Upper lobe of left lung (tissue), 6 donors: ENCODE measurements around the gene DDI2. TPM values are rescaled to one million over a fixed set of nuclear protein-coding genes. Genes with fewer than 3 reads are reported as not detected.

Experiments used
- ATAC-seq, 2 donors: fragments of 200-7000 bp; cut with Tn5 transposase; one replicate each; pipeline ENCODE4 v1.9.1; 2022; ENCODE audit warnings: mild to moderate bottlenecking in 2 of 2, moderate library complexity in 2 of 2; ENCODE audit not compliant: low FRiP score in 2 of 2
- DNase-seq, 2 donors: peaks; one replicate each; pipeline ENCODE4 v3.0.0-alpha.2; 2019 to 2020
- H3K27ac ChIP-seq, 4 donors: fragments of 200-600 bp; sonication (generic); one replicate each; pipeline ENCODE4 v1.5.1; 2016 to 2019
- H3K27me3 ChIP-seq, 4 donors: fragments of 200-600 bp; sonication (generic); one replicate each; pipeline ENCODE4 v1.5.1; 2017 to 2019
- H3K36me3 ChIP-seq, 4 donors: fragments of 200-600 bp; sonication (generic); one replicate each; pipeline ENCODE4 v1.5.1; 2016 to 2019
- H3K4me1 ChIP-seq, 4 donors: fragments of 200-600 bp; sonication (generic); one replicate each; pipeline ENCODE4 v1.5.1; 2018 to 2019
- H3K4me3 ChIP-seq, 4 donors: fragments of 200-600 bp; sonication (generic); one replicate each; pipeline ENCODE4 v1.5.1; 2017 to 2019; ENCODE audit warnings: mild to moderate bottlenecking in 2 of 4, moderate library complexity in 1 of 4
- H3K9me3 ChIP-seq, 4 donors: fragments of 200-600 bp; sonication (generic); one replicate each; pipeline ENCODE4 v1.5.1; 2018 to 2019
- EP300 ChIP-seq, 4 donors: sonication (generic); formaldehyde crosslinking; IDR thresholded peaks; one replicate each; pipeline ENCODE4 v1.5.1; 2017; ENCODE audit warnings: antibody characterized with exemption in 4 of 4, control low read depth in 2 of 4
- POLR2A ChIP-seq, 4 donors: fragments of 450-650 bp; IDR thresholded peaks; one replicate each; pipeline ENCODE4 v1.5.1; 2016 to 2017; ENCODE audit warnings: antibody characterized with exemption in 4 of 4, mild to moderate bottlenecking in 2 of 4
- POLR2AphosphoS5 ChIP-seq, 2 donors: sonication (generic); formaldehyde crosslinking; IDR thresholded peaks; one replicate each; pipeline ENCODE4 v1.5.1; 2017; ENCODE audit warnings: antibody characterized with exemption in 2 of 2
- WGBS, 2 donors: methylation state at CpG; one replicate each; pipeline ENCODE4 v1.1.5; 2017 to 2018; 5-methylcytosine and 5-hydroxymethylcytosine counted together
- total RNA-seq, 6 donors: library from RNA; depleted of rRNA in 4 of 6; stranded (reverse); fragments of >200 nt in 4 of 6; gene quantifications; one replicate each; pipeline versions ENCODE4 v1.1.0 to v1.2.1, GENCODE V29; 2016 to 2021
- TF ChIP-seq, protein P1 (sequence below), 6 experiments: fragments of 450-650 bp in 4 of 6; fragments of 200-600 bp in 2 of 6; sonication (generic) in 2 of 6; IDR thresholded peaks; one replicate each; pipeline ENCODE4 v1.5.1; 2016 to 2019; ENCODE audit warnings: antibody characterized with exemption in 6 of 6
- donor health status: DM: no; HTN: no; CAD: no; lungs with moderate emphysema.
- donor health status: DM: no; HTN: yes; CAD: no; lungs with severe emphysema.

Gene DDI2
- total RNA-seq, 6 donors from 2014 or later = 31.4 to 161 (median 46.1) TPM

DNA sequence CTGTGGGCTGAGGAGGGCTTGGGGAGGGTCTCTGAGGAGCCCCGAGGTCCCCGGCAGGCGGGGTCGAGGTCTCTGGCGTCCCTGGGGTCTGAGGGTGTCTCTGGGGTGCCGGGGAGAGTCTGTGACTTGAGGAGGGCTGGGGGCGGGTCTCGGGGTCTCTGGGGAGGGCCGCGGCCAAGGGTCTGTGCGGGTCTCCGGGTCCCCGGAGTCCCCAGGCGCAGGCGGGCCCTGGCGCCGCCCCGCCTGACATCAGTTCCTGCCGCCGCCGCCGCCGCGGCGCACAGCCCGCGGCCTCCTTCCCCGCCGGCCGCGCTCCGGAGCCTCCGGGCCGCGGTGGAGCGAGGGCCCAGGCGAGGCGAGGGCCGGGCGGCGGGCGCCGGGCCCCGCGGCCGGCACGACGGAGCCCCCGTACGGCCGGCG, 66.8 kb downstream of the DDI2 start, which contains the start of gene PLEKHM2:
PLEKHM2 (plus strand) TSS at position 279 of the 420 bp plus-strand sequence. CDS start 239 bp downstream, outside the sequence.
- ATAC-seq = peak; percentile 39 to 67
- 1 to 3% methylated on average over 19 to 26 of the region's 52 CpGs for WGBS, 2 donors
- H3K9me3 ChIP-seq = no peaks in the 10 kb centered on the region
- H3K27me3 ChIP-seq = no peaks in the 10 kb centered on the region
- no peaks in the 10 kb centered on the region for H3K36me3 ChIP-seq
- TF ChIP-seq EP300 (IDR thresholded peaks at IDR 0.05) = no peak
- peak in 1 of 2 donors; percentile 49 for TF ChIP-seq POLR2AphosphoS5 (IDR thresholded peaks at IDR 0.05)
- TF ChIP-seq POLR2A (IDR thresholded peaks at IDR 0.05) = peak in 1 of 4 donors; percentile 69
- TF ChIP-seq, protein P1, sequence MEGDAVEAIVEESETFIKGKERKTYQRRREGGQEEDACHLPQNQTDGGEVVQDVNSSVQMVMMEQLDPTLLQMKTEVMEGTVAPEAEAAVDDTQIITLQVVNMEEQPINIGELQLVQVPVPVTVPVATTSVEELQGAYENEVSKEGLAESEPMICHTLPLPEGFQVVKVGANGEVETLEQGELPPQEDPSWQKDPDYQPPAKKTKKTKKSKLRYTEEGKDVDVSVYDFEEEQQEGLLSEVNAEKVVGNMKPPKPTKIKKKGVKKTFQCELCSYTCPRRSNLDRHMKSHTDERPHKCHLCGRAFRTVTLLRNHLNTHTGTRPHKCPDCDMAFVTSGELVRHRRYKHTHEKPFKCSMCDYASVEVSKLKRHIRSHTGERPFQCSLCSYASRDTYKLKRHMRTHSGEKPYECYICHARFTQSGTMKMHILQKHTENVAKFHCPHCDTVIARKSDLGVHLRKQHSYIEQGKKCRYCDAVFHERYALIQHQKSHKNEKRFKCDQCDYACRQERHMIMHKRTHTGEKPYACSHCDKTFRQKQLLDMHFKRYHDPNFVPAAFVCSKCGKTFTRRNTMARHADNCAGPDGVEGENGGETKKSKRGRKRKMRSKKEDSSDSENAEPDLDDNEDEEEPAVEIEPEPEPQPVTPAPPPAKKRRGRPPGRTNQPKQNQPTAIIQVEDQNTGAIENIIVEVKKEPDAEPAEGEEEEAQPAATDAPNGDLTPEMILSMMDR (IDR thresholded peaks at IDR 0.05) = no peak
- H3K4me3 ChIP-seq = peak within 1 kb of the TSS; percentile 85 to 95 (median 88)
- H3K4me1 ChIP-seq = peaks cover 22 to 36% (median 27%) of the 10 kb centered on the region in 4 donors
- DNase-seq = peak; percentile 40 to 93
- H3K27ac ChIP-seq = peak within 1 kb of the TSS; percentile 97 to 99 (median 98)

DNA sequence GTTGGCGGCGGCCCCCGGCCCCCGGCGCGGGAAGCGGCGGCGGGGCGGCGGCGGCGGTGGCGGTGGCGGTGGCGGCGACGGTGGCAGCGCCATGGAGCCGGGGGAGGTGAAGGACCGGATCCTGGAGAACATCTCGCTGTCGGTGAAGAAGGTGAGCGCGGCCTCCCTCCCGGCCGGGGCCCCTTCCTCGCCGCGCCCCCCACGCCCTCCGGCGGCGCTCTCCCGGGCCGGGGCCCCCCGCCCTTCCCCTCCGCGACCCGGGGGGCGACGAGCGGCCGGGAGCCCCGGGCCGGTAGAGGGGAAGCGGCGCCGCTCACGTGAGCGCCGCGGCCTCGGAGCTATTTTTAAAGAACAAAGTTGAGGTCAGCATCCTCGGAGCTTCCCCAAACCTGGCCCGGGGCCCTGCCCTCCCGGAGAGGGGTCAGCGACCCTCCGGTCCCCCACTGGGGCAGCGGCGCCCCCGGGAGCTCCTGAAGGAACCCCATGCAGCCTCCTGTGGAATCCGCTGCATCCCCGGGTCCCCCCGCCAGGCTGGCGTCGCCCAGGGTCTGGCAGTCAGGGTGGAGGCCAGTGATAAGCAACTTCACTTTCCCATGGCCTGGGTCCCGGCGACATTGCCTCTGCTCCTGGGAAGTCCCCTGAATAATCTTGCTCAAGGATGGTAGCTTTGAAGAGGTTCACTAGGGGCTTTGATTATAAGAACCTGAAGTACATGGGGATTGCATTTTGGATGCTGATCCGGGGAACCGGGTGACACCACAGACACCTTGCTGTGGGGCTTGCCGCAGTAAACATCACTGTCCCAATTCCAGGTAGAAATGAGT, 67.4 kb downstream of the DDI2 start:
- Histone ChIP-seq H3K4me3 (peak overlapping the region; percentile 85 to 95 (median 88)), H3K4me1 (peaks cover 22 to 36% (median 27%) of the 10 kb centered on the region in 4 donors), H3K27me3 (no peaks in the 10 kb centered on the region), H3K9me3 (no peaks in the 10 kb centered on the region), H3K27ac (peak overlapping the region; percentile 97 to 99 (median 98)), H3K36me3 (no peaks in the 10 kb centered on the region)
- WGBS, 2 donors = 1 to 3% methylated on average over 3 to 16 of the region's 72 CpGs
- DNase-seq = peak; percentile 54 to 90
- peak; percentile 7 to 45 for ATAC-seq
- TF ChIP-seq, protein P1 (IDR thresholded peaks at IDR 0.05) = peak in 2 of 6 experiments; percentile 10 to 55
- TF ChIP-seq POLR2AphosphoS5 (IDR thresholded peaks at IDR 0.05) (peak in 1 of 2 donors; percentile 23), POLR2A (IDR thresholded peaks at IDR 0.05) (peak in 2 of 4 donors; percentile 22 to 53), EP300 (IDR thresholded peaks at IDR 0.05) (no peak)

DNA sequence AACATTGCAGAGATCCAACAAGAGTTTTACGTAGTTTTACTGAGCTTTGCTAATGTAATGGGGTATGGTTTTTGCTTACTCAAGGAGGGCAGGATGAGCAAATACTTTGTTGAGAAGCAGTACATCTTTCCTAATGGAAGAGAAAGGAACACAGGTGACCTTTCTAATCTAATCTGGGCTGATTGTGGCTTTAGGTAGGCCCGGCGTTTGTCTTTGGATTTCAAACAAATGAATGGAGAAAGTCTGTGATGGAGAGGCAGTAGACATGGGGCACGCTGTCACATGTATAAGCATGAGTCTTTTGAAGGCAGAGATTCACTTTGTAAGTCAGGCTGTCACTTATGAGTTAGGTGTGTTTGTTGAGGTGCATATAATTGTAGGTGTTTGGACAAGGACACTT, 68.6 kb downstream of the DDI2 start:
- Histone ChIP-seq H3K36me3 (no peaks in the 10 kb centered on the region), H3K4me3 (peak overlapping the region in 1 of 4 donors; percentile 87), H3K4me1 (peaks cover 22 to 41% (median 27%) of the 10 kb centered on the region in 4 donors), H3K27me3 (no peaks in the 10 kb centered on the region), H3K9me3 (no peaks in the 10 kb centered on the region), H3K27ac (peak overlapping the region in 3 of 4 donors; percentile 7 to 98 (median 97))
- DNase-seq = no peak
- WGBS, 2 donors = 65 to 68% methylated on average over 4 of the region's 4 CpGs
- TF ChIP-seq POLR2A (IDR thresholded peaks at IDR 0.05) (no peak), POLR2AphosphoS5 (IDR thresholded peaks at IDR 0.05) (no peak), EP300 (IDR thresholded peaks at IDR 0.05) (no peak)
- TF ChIP-seq, protein P1 (IDR thresholded peaks at IDR 0.05) = no peak
- ATAC-seq = no peak

DNA sequence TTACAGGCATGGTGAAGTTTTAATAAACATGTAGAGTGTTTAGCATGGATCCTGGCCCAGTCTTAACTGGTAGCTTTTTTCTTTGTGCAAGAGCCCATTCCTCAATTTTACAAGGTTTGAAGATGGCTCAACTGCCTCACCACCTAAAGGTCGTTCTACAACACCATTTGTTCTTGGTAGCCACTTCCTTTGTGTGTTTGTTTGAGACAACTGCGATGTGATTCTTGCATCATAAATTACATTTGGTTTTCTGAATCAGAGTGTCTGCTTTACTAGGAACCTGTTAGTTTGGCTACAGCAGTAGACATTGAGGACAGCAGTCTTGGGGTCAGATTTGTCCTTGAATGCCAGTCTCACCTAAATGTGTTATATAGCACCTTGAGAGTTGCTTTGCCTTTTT, 70.2 kb downstream of the DDI2 start:
- ATAC-seq = no peak
- peaks cover 29 to 55% (median 35%) of the 10 kb centered on the region in 4 donors for H3K4me1 ChIP-seq
- no peaks in the 10 kb centered on the region for H3K36me3 ChIP-seq
- peak overlapping the region in 1 of 4 donors; percentile 11 for H3K27ac ChIP-seq
- WGBS, 2 donors = 27 to 38% methylated on average over 2 of the region's 2 CpGs
- no peak overlapping the region for H3K4me3 ChIP-seq
- DNase-seq = no peak
- H3K27me3 ChIP-seq = no peaks in the 10 kb centered on the region
- no peaks in the 10 kb centered on the region for H3K9me3 ChIP-seq
- TF ChIP-seq EP300 (IDR thresholded peaks at IDR 0.05) = no peak
- TF ChIP-seq, protein P1 (IDR thresholded peaks at IDR 0.05) = no peak
- TF ChIP-seq POLR2A (IDR thresholded peaks at IDR 0.05) = no peak
- TF ChIP-seq POLR2AphosphoS5 (IDR thresholded peaks at IDR 0.05) = no peak
